GM11168 (cell line): ENCODE measurements around the gene ANKRD9.

Experiments
- in situ Hi-C: fragments of 300-500 bp; cut with MboI; formaldehyde crosslinking; loops from one replicate; pipeline ENCODE4 v1.12.0; 2022; ENCODE audit warnings: low sequenced_read_pairs; ENCODE audit not compliant: unreplicated experiment

The ANKRD9 gene

DNA sequence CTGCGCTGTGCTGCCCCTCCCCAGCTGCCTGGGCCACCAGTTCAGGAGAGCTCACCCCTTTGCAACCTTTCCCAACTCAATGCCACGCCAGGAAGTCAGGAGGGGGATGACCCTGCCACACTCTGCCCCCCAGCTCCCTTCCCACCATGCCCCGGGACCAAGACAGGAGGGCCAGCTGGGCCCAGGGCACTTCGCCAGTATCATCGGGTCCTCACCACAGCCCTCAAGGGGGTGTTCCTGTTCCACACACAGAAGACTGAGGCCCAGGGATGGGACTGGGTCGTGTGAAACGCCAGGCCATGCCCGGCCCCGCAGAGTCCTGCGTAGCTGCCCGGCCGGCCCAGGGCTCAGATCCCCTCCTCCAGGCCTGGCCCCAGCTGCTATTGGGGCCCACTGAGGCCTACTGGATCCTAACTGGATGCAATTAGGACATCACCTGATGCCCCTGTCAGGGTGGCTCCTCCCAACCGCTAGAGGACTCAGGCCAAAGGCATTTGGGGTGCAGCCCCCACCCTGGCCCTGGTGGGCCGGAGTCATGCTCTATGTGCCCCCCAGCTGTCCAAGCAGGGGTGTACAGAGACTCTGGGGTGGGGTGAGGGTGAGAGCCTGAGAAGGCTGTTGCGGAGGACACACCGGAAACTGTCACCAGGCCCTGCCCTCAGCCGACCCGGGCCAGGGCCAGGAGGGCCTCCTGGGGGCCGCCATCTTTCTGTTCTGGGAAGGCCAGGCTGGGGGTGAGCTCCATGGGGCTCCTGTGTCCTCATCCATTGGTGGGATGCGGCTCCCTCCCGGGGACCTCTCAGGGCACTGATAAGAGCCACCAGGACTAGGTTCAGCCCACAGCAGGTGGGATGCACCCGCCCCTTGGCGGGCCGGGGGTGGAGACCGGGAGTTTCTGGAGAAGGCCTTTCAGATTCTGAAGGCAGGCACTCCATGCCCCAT, 29.3 kb upstream of the ANKRD9 start:
- in situ Hi-C loops: no loop called here

DNA sequence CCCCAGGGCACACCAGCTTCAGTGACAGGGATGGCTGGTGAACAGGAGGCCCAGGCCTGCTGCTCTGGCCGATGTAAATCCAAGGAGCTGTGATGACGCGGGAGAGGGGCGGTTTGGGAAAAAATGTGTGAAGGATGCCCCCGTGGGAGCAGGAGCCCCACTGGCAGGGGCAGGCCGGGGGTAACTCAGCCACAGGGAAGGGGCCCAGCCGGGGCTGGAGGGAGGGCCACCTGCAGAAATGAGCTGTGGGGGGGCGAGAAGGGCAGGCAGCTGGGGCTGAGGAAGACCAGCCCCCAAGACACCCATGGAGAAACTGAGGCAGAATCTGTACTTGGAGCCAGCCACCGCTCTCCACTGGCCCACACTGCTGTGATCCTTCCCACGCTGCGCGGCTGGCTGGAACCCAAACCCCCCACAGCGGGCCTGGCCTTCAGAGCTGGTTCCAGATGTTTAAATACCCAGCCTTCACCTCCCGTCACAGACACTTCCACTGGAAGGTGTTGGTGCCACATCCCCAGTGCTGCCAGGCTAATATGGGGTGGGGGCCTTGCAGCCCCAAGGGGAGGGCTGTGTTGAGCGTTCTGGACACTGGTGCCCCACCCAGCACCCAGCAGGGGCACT, 28.5 kb upstream of the ANKRD9 start:
- in situ Hi-C loops: no loop called here

GRCh38 chr14:102532204-102532658, 22.7 kb upstream of the ANKRD9 start:
- in situ Hi-C loops: no loop called here

GRCh38 chr14:102530828-102531478, 21.4 kb upstream of the ANKRD9 start:
- in situ Hi-C loops: no loop called here

- in situ Hi-C loops: no loop called here
Observed at GRCh38 chr14:102528431-102529170, 19.0 kb upstream of the ANKRD9 start.

- in situ Hi-C loops: no loop called here
Observed at GRCh38 chr14:102525929-102526497, 16.4 kb upstream of the ANKRD9 start.

DNA sequence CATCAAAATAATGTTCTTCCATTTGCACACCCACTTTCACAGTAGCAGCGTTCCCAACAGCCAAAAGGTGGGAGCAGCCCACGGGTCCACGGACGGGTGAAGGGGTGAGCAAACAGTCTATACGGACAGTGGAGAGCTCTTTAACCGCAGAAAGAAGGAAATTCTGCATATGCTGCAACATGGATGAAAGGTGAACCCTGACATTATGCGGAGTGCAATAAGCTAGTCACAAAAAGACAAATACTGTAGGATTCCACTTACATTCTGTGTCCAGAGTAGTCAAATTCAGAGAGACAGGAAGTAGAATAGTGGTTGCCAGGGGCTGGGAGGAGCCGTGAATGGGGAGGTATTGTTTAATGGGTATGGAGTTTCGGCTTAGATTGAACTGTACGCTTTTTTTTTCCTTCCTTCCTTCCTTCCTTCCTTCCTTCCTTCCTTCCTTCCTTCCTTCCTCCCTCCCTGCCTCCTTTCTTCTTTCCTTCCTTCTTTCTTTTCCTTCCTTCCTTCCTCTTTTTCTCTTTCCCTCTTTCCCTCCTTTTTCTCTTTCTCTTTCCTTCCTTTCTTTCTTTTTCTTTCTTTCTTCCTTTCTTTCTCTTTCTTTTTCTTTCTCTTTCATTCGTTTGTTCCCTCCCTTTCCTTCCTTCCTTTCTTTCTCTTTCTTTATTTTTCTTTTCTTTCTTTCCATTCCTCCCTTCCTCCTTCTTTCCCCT, 15.8 kb upstream of the ANKRD9 start:
- in situ Hi-C loops: no loop called here

GRCh38 chr14:102524451-102525218, 15.1 kb upstream of the ANKRD9 start:
- in situ Hi-C loops: no loop called here

DNA sequence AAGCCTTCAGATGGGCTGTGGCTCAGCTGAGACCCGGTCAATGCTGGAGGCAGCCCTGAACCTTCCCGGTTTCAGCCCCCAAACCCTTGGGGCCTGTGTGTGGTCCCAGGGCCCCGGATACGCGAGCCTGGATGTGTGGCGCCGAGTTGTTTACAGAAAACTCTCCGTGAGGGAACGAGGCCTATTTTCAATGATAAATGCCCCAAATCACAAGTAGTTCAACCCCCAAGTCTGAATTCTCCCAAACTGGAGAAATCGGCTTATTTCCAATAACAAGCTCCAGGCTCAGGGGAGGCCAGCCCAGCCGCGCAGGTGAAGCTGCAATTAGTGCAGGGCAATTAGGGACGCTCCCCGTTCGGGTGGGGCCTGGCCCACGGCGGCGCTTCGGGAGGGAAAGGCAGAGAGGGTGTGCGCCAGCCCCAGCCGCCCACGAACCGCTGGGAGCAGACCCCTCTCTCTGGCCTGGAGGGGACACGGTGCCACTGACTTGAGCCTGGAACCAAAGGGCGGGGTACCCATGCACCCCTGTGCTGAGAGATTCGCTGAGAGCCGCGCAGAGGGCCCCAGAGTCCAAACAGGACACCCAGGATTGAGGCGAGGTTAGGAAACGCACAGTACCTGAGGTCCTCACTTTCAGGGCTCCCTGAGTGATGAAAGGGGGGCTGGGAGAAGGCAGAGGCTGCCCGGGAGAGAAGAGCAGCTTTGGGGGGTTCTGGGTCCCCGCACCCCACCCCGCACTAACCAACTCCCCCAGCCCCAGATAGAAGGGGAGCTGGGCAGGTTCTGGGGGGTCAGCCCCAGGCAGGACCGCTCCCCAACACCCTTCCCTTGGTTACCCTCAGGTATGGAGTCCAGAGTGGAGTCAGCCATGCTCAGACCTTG, 14.2 kb upstream of the ANKRD9 start:
- in situ Hi-C loops: no loop called here

- in situ Hi-C loops: no loop called here
Observed at GRCh38 chr14:102523200-102523568, 13.6 kb upstream of the ANKRD9 start.

GRCh38 chr14:102519709-102520108, 10.1 kb upstream of the ANKRD9 start:
- in situ Hi-C loops: loop anchor here (5.0 kb wide), 1 partner anchor 78 kb away; no protein-coding TSS in a partner anchor

- in situ Hi-C loops: loop anchor here (5.0 kb wide), 1 partner anchor 79 kb away; no protein-coding TSS in a partner anchor
Observed at GRCh38 chr14:102518063-102518648, 8.6 kb upstream of the ANKRD9 start.

DNA sequence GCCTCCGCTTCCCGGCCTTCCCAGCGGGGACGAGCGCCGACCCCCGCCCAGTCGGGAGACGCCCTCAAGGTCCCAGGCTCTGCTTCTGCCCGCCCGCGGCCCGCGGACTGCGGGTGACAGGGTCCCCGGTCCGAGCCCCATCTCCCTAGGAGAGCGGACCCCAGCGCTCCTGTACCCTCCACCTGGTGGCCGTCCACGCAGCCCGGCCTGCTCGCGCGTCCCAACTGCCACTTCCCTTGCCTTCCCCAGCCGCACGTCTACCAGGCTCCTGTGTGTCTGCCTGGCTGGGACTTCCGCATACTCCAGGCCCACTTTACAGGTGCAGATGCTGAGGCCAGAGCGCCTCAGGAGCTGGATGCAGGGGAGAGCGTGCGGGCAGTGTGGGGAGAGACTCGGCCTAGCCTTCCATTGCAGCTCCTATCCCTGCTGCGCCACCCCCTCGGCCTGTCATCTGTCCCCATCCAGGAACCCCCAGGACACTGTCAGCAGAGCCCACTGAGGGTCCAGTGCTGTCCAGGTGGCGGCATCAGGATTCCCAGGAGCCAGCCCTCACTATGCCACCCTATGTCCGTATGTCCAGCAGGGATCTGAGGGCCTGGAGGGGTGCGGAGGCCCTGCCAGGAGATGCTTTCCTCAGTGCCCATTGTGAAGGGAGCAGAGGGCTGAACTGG, 8.0 kb upstream of the ANKRD9 start:
- in situ Hi-C loops: loop anchor here (5.0 kb wide), 1 partner anchor 80 kb away; no protein-coding TSS in a partner anchor

DNA sequence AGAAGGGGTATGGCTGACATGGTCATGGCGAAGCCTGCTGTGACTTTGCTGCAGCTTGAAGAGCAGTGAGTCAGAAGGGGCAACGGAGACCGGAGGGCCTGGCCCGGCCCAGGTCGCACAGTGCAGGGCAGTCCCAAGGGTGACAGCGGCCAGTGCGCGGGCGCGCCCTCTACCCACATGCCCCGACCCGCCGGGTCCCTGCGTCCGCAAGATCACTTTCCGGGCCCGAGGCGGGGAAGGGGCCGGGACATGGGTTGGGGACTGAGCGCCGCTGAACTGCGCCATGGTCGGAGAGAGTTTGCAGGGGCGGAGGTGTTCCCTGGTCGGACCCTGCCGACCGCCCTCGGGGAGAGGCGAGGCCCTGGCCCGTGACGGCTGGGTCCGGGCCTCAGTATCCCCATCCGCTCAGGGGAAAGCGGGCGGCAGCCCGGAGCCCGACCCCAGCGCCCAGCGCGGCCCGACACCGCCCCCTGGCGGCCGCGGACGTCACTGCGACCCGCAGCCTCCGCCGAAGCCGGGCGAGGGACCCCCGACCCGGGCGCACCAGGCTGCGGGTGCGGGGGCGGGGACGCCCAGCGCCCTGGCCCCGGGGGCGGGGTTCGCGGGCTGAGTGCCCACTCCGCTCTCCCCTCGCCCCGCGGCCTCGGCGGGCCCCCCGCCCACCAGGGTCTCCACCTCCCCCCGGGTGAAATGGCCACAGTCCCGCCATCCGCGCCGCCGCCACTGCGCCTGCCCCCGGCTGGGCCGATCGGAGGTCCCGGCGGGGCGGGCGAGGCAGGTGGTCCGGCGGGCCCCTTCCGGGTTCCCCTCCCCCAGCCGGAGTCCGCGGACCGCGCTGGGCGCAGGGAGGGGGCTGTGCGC, 7.2 kb upstream of the ANKRD9 start:
- in situ Hi-C loops: loop anchor here (5.0 kb wide), 1 partner anchor 81 kb away; no protein-coding TSS in a partner anchor

GRCh38 chr14:102514987-102515733, 5.6 kb upstream of the ANKRD9 start:
- in situ Hi-C loops: loop anchor here (5.0 kb wide), 1 partner anchor 82 kb away; no protein-coding TSS in a partner anchor
